ENCODE results near the gene NOTCH1.

Gene NOTCH1

DNA sequence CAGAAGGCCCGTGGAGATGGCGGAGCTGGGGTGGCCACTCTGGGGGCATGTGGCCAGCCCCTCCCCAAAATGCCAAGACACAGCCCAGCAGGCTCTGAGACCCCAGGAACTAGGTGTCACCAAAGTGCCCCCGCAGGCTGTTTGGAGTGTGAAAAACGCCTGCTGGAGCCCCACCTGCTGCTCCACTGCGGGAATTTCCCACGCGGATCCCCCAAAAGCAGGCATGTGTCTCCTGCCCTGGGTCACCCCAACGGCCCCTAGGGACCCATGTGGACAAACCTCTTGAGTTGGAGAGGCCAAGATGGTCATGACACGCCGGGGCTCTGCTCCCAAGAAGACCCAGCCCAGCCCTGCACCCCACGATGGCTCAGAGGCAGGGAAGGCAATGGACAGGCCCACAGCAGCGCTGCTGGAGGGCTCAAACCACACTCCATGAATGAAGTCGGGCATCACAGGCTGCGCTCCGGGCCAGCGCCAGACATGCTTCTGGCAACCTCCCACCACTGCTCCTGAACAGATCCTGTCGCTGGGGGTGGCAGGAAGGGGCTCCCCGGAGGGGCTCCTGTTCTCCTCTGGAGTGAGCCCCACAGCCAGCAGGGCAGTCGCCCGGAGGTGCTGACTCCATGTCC lies 15.3 kb downstream of the NOTCH1 start:
- FAIRE-seq, result no peak

DNA sequence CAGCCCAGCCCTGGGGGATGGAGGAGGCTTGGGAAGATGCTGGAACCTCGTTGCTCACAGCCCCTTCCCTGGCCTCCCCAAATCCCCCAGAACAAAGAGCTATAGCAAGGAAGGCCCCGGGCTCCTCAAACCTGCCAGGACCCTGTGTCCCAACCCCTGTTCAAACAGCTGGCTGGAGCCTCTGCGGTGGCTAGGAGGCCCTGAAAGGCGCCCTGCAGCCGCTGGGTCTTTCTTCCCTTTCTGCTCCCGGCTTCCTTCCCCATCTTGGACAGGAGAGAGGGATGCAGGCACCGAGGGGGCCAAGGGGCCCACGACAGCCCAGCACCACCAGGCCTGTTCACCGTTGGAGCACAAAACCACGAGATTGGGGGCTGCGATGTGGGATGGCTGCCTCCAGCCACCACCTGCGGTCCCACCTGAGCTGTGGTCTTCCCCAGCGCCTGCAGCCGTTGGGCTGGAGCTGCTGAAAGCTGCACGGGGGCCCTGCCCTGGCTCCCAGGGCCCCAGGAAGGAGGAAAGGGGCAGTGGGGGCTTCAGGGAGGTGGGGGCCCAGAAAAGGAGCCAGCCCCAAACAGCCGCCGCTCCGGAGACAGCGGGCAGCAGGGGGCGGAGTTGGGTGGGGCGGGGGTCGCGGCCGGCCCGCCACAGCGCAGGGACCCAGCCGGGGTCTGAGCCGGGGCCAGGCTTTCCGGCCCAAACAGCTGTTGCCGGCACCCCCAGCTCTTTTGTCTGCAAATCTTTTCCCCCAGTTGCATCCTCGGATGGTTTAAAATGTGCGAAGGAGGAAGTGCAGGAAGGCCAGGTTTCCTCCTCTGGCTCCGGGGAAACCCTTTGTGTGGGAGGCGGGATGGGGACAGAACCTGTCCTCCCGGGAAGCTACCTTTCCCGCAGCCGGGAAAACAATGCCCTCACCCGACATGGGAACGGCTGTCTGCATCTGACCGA lies 16.1 kb downstream of the NOTCH1 start:
- no peak for FAIRE-seq

DNA sequence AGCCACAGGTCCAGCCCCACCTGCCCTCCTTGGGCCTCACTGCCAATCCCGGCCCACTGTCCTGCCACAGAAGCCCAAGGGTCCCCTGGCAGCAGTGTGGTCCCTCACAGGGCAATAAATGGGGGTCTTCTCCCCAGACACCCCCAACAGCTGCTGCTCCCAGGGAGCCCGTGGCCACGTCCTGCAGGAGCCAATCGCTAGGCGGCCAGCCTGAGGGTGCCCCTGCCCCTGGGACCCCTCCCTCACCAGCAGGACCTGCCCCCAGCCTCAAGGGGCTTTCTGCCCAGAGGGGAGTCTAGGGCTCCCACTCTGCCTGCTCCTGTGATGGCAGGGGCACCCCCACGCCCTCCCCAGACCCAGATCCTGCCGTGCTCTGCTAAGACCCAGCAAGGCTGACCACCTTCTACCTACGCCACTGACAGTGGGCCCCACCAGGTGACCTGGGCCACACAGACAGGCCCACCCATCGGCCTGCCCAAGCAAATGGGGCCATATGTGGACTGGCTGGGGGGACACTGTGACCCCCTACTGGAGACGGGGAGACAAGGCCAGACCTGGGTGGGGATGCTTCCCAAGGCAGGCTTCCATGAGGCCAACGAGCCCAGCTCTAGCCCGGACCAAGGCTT lies 17.0 kb downstream of the NOTCH1 start:
- no peak for FAIRE-seq

DNA sequence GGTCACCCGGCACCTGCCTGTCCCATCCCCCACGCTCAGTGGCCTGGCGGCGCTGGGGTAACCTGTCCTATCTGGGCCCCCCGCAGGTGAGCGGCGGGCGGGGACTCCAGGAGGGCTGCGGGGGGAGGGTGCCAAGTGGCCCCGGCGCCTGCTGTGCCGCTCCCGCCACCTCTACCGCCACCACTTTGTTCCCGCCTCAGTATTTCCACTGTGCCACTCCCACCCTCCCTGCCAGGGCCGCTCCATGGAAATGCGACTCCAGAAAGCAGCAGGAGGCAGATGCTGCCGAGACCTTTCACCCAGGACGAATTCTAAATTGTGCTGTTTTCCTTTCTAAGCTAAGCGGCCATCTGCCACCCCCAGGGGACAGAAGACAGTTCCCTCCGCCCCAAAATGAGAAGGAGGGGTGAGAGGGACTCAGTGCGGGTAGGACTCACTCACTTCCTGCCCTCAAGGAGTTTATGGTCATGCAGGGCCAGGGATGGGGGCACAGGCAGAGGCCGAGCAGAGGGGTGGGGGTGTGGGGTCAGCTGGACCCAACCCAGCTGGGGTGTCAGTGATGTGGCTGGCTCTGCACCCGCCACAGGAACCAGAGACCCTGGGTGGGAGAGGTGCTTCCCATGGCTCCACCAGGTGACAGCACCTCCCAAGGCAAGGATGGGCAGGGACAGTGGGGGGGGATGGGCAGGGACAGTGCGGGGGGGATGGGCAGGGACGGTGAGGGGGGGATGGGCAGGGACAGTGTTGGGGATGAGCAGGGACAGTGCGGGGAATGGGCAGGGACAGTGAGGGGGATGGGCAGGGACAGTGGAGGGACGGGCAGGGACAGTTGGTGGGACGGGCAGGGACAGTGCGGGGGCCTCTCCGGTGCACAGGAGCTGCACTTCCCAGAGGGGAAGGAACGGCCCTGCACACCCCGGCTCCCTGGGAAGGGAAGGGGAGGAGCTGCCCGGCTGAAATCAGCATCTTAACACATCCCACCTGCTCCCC lies 17.8 kb downstream of the NOTCH1 start:
- FAIRE-seq, result no peak

DNA sequence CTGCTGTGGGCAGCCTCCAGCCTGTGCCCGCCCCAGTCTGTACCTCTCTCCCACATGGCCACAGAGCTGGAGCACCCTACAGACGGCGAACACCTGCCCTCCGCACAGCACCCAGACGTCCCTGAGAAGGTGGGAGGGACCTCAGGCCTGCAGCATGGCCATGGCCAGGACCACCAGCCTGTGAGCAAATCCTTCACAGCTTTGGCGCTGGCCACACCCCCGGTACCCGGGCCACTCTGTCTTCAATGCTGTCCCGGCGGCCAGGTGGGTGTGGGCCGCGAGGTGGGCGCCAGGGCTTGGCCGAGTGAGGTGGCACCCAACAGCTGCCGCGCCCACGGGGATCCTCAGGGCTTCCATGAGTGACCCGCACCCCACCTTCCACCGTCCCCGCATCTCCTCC lies 18.7 kb downstream of the NOTCH1 start:
- no peak for FAIRE-seq

DNA sequence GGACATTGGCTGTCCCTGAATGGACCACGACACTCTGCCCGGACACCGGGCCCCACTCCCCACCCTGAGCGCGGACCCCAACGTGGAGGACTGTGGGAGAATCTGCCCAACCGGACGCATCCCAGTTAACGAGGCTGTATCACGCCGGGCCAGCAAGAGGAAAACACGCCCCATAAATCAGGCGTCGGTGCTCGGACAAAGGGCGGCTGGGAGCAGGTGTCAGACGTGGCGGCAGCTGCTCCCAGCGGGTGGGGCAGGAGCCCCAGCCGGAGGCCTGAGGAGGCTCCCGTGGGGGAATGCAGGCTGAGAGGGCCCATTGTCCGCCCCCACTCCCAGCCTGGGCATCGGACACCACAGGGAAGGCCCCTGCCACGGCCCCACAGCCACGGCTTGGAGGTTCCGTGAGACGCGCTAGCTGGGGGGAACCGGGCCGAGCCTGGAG lies 19.2 kb downstream of the NOTCH1 start:
- no peak for FAIRE-seq

DNA sequence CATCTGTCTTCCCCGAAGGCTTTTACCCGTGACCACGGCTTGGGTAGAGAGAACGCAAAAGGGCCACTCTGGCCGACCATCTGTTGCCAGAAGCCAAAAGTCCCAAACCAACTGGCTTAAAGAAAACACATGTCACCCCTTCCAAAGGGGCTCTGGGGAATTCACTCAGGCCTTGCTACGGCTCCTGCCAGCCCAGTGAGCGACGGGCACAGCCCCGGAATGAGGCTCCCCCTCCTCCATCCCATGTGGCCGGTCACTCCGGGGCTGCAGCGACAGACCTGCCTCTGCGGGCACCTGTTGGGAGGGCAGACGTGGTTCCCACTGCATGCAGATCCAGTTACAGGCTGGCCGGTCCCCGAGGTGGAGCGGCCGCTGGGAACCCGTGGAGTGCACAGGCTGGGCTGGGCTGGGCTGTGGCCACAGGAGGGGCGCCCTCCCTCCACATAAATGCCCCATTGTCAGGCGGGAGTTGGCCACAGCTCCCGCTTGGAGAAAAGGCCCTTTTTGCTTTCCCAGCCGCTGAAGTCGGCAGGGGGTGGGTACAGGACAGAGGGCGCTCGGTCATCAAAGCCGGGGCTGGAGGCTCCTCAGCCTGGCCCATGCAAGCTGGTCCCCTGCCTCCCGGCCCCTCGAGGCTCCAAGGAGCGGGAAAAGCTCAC lies 19.9 kb downstream of the NOTCH1 start:
- no peak for FAIRE-seq

DNA sequence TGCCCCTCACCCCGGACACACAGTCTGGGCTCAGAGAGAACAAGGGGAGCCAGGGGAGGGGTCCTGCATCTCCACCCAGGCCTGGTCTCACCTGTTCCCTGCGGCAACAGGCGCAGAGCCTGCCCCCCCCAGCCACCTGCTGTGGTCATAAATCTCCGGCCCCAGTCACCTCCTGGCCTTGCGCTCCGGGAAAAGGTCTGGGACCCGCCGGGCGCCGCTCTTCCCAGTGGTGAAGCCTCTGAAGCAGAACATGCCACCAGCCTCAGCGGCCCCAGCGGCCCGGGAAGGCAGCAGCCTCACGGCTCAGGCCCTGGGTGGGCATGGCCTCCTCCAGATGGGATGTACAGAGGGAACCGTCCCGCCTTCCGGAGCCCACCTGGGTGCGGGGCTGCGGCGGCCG lies 20.6 kb downstream of the NOTCH1 start:
- FAIRE-seq, result no peak

DNA sequence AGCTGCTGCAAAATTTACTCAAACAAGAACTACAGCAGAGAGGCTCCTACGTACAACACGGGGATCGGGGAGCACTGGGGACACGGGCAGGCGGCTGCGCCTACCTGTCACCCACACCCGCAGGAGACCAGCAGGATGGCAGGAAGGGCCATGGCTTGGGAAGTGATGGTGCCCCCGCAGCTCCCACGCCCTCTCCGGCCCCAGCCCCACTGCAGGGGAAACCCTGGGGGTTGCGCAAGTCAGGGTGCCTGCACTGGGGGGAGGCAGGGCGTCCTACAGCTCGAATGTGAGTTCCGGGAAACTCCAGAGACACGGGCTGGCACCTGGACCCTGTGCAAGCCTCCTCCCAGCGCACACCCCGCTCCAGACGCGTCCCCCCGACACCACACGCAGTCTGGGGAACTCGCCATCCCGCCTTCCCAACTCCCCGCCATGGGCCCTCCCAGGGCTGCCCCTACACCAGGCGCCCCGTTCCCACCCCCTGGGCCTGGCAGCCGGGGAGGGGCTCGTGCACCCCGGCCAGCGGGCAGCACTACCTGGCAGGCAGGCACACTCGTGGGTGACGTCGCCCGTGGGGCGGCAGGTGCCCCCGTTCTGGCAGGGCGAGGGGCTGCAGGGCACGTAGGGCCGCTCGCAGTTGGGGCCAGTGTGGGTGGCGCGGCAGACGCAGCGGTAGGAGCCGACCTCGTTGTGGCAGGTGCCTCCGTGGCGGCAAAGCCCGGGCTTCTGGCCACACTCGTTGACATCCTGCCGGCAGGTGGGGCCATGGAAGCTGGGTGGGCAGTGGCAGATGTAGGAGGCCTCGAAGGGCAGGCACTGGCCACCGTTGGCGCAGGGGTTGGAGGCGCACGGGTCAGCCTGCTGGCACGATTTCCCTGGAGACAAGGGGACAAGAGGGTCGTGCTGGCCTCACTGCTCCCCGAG lies 23.3 kb downstream of the NOTCH1 start:
- FAIRE-seq, result no peak

DNA sequence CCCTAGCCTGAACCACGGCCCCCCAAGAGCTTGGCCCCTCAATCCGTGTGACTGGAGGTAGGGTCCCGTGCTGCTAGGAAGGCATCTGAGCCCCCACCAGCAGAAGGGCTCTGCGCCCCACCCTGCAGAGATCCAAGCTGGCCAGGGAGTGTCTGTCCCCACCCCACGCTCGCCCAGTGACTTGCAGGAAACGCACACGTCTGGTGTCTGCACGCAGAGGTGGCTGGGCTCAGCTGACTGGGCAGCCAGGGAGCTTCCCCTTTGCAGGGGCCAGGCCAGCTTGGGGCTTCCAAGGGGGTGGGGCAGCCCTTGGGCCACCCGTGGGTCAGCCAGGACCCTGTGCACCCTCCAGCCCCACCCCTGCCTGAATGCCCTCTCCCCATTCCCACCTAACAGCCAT lies 24.3 kb downstream of the NOTCH1 start:
- FAIRE-seq, result no peak

DNA sequence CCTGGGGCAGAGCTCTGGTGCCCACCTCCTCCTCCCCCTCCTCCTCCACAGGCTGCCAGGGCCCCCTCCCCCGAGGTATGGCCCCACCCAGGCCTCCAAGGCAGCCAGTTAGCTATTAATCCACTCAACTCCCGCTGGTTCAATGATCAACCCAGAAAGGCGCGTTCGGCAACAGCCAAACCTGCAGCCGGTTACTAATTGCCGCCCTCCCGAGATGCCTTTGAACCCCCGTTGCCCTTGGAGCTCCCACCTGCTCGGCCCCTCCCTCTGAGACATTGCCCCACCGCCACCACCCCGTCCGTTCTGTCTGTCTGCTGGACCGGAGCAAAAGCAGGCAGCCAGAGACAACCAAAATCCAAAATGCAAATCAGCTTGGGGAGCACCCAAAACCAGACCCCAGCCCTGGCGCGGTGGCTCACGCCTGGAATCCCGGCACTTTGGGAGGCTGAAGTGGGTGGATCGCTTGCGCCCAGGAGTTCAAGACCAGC lies 25.8 kb downstream of the NOTCH1 start:
- FAIRE-seq, result no peak

DNA sequence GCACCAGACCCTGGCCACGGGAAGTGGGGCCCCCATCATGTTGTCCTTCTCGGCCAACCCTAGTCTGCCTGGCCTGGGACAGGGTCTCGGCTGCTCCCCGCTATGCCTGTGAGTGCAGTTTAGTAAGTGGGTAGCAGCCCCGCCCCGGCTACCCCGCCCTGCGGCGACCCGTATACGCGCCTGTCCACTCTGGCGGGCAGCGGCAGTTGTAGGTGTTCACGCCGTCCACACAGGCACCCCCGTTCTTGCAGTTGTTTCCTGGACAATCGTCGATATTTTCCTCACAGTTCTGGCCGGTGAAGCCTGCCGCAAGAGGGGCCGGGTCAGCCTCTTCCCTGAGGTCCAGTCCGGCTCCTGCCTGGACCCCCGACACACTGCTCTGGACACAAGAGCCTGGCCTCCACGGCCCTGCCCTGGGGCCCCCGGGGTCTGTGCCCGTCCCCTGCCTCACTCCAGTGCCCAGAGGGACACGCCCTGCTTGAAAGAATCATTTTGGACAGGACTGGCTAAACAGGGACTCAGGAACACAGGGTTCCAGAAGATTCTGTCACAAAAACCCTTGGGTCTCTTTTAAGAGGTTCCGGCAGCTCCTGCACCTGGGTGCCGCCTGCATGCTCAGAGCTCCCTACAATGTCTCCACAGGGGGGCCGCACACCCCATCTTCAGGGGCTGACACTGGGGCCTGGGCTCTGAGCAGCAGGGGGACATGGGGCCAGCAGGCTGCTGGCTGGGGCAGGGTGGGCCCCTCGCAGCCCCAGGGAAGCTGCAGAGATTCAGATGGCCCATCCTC lies 26.4 kb downstream of the NOTCH1 start:
- no peak for FAIRE-seq

DNA sequence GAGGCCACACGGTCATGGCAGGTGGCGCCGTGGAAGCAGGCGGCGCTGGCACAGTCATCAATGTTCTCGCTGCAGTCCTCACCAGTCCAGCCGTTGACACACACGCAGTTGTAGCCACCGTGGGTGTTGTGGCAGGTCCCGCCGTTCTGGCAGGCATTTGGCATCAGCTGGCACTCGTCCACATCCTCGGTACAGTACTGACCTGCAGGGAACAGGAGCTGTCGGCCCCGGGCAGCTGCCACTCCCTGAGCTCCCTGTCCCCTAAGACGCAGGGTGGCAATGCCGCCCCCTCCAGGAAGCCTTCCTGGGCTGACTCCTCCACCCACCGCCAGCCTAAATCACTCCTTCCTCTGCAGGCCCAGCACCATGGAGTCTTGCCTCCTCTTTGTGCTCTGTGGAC lies 27.2 kb downstream of the NOTCH1 start:
- FAIRE-seq, result no peak

DNA sequence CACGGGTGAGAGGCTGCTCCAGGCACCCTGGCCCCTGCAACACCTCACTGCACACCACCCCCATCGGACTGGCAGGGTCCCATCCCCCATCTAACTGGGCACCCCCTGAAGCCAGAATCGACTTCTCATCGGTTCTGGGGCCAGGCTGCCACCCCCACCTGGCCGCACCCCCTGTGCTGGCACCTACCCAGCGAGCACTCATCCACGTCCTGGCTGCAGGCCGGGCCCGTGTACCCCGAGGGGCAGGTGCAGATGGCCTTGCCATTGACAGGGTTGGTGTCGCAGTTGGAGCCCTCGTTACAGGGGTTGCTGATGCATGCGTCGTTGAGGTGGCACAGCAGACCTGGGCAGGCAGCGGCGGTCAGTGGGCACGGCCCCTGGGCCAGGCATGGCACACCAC lies 27.9 kb downstream of the NOTCH1 start:
- FAIRE-seq, result no peak

DNA sequence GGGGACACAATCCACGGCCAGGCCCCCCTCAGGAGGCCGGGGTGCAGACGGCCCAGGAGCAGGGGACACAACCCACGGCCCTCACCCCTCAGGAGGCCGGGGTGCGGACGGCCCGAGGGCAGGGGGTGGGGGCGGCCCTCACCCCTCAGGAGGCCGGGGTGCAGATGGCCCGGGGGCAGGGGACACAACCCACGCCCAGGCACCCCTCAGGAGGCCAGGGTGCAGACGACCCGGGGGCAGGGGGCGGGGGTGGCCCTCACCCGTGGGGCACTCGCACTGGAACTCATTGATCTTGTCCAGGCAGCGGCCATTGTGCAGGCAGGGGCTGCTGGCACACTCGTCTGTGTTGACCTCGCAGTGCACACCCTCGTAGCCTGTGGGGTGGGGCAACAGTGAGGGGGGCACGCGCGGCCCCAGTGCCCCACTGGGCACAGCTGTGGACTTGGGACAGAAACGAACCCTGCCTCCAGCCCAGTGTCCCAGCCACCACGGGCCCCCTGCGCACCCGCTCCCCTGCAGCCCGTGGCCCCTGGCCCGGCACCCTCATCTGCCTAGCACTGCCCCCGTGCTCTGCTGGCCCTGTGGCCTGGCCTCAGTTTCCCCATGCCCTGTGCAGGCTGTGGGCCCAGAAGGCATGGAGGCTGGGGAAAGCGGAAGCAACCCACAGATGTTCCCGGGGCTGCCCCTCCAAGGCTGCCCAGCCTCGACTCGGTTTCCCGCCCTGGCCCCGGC lies 28.7 kb downstream of the NOTCH1 start:
- no peak for FAIRE-seq

DNA sequence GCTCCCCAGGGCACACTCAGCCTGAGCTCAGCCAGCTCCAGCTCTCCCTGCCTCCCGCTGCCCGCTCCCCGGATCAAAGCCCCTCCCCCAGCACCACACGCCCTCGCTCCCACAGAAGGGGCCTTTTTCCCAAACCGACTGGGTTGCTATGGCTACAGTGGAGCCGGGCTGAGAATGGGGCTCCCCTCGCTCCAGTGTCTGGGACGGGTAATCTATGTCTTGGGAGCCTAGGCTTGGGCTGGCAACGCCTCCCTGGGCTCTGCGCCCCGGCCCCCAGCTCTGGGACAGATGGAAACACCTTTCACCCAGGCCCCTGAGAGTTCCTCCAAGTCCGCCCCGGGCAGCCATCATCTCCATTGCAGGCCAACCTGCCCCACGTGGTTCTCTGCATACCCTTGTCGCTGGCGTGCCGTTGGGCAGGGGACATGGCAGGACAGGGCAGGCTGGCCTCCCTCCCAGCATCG lies 29.6 kb downstream of the NOTCH1 start:
- no peak for FAIRE-seq

DNA sequence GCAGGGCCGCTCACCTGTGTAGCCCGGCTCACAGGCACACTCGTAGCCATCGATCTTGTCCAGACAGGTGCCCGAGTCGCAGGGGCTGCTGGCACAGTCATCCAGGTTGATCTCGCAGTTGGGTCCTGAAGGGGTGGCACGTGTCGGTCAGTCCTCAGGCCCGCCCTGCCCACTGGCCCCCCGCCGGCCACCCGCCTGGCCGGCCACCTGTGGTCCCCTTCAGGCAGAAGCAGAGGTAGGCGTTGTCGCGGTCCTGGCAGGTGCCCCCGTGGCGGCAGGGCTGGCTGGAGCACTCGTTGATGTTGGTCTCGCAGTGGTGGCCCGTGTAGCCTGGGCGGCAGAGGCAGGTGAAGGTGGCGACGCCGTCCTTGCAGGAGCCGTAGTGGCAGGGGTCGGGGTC lies 30.6 kb downstream of the NOTCH1 start:
- no peak for FAIRE-seq

DNA sequence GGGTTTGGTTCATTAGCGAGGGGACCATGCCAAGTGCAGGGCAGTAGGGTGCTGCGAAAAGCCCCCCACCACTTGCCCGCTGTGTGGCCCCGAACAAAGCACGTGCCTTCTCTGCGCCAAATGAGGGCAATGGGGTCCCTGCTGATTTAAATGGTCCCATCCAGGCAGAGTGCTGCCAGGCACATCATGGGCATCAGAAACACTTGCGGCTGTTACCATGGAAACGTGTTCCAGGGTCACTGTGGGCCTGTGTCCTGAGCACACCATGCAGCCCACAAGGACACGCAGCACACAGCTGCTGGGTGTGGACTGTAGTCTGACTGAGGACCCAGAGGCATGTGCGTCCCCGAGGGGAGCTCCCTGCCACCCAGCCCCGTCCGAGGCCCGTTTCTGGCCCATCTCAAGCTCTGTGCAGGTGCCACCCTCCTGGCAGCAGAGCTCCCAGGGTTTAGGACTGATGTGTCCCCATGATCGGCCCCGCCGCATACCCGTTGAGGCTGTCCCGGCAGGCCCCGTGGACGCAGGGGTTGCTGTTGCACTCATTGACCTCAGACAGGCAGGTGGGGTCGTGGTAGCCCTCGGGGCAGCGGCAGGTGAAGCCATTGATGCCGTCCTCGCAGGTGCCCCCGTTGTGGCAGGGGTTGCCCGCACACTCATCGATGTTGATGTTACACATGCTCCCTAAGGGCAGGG lies 31.7 kb downstream of the NOTCH1 start:
- FAIRE-seq, result no peak

Data from A204.1 (cell line).